KMS-11 (cell line): ENCODE measurements around the gene TAF4.

ENCODE experiments used
- H2AFZ ChIP-seq: fragments of 200-600 bp; sonication (generic); 2 replicates; pipeline ENCODE4 v1.6.1; 2016; ENCODE audit warnings: antibody characterized with exemption, mixed run types, low read depth
- H3K27ac ChIP-seq: fragments of 200-600 bp; sonication (generic); 2 replicates; pipeline ENCODE4 v1.6.1; 2016; ENCODE audit warnings: mild to moderate bottlenecking, mixed run types
- H3K27me3 ChIP-seq: fragments of 200-600 bp; sonication (generic); 2 replicates; pipeline ENCODE4 v1.6.1; 2017; ENCODE audit warnings: mild to moderate bottlenecking, low read depth, mixed run types, moderate library complexity; ENCODE audit not compliant: insufficient read depth
- H3K36me3 ChIP-seq: fragments of 200-600 bp; sonication (generic); 2 replicates; pipeline ENCODE4 v1.6.1; 2017; ENCODE audit warnings: mild to moderate bottlenecking, mixed run types; ENCODE audit not compliant: insufficient read depth
- H3K4me1 ChIP-seq: fragments of 200-600 bp; sonication (generic); 2 replicates; pipeline ENCODE4 v1.6.1; 2016; ENCODE audit warnings: mild to moderate bottlenecking, low read depth, mixed run types; ENCODE audit not compliant: poor library complexity, severe bottlenecking
- H3K4me2 ChIP-seq: fragments of 200-600 bp; sonication (generic); 2 replicates; pipeline ENCODE4 v1.7.0; 2016; ENCODE audit warnings: mild to moderate bottlenecking, mixed run types
- H3K4me3 ChIP-seq: fragments of 200-600 bp; sonication (generic); IDR thresholded peaks from 2 replicates; pipeline ENCODE4 v1.6.1; 2017; ENCODE audit warnings: low read depth, low read length, mixed read lengths; ENCODE audit not compliant: insufficient read depth
- H3K79me2 ChIP-seq: fragments of 200-600 bp; sonication (generic); 2 replicates; pipeline ENCODE4 v1.6.1; 2016; ENCODE audit warnings: low read depth, mixed run types; ENCODE audit not compliant: insufficient read depth
- H3K9ac ChIP-seq: fragments of 200-600 bp; sonication (generic); 2 replicates; pipeline ENCODE4 v1.6.1; 2016; ENCODE audit warnings: mild to moderate bottlenecking, mixed run types
- H4K20me1 ChIP-seq: fragments of 200-600 bp; sonication (generic); 2 replicates; pipeline ENCODE4 v1.6.1; 2016; ENCODE audit warnings: mild to moderate bottlenecking, mixed run types; ENCODE audit not compliant: insufficient read depth
- CTCF ChIP-seq: fragments of 200-600 bp; sonication (generic); conservative IDR thresholded peaks from 2 replicates; pipeline ENCODE4 v1.6.1; 2017; ENCODE audit warnings: low read depth, mild to moderate bottlenecking, antibody characterized with exemption, low read length, moderate library complexity, mixed read lengths

The TAF4 gene

GRCh38 chr20:61934716-61935530 lies 130.8 kb downstream of the TAF4 start:
- Histone ChIP-seq H3K9ac (no peak overlapping the region), H3K27me3 (peaks cover 66% of the 10 kb centered on the region), H3K4me3 (no peak overlapping the region), H2AFZ (no peak overlapping the region), H3K36me3 (no peaks in the 10 kb centered on the region), H3K79me2 (no peaks in the 10 kb centered on the region), H3K4me2 (no peak overlapping the region), H4K20me1 (no peaks in the 10 kb centered on the region), H3K4me1 (no peaks in the 10 kb centered on the region), H3K27ac (no peak overlapping the region)
- no peak for TF ChIP-seq CTCF

- no peak overlapping the region for H3K27ac ChIP-seq
- no peak for TF ChIP-seq CTCF
- H2AFZ ChIP-seq: no peak overlapping the region
- H4K20me1 ChIP-seq: no peaks in the 10 kb centered on the region
- no peak overlapping the region for H3K9ac ChIP-seq
- no peaks in the 10 kb centered on the region for H3K36me3 ChIP-seq
- no peaks in the 10 kb centered on the region for H3K79me2 ChIP-seq
- H3K4me1 ChIP-seq: no peaks in the 10 kb centered on the region
- H3K4me3 ChIP-seq: no peak overlapping the region
- no peak overlapping the region for H3K4me2 ChIP-seq
- H3K27me3 ChIP-seq: peaks cover 66% of the 10 kb centered on the region
Measured at GRCh38 chr20:61933951-61934715, 131.5 kb downstream of the TAF4 start.

- Histone ChIP-seq H3K36me3 (no peaks in the 10 kb centered on the region), H3K9ac (no peak overlapping the region), H3K4me3 (no peak overlapping the region), H3K79me2 (no peaks in the 10 kb centered on the region), H2AFZ (no peak overlapping the region), H3K4me2 (no peak overlapping the region), H3K27ac (no peak overlapping the region), H3K27me3 (peaks cover 63% of the 10 kb centered on the region), H3K4me1 (no peaks in the 10 kb centered on the region), H4K20me1 (no peaks in the 10 kb centered on the region)
- no peak for TF ChIP-seq CTCF
Measured at GRCh38 chr20:61933481-61933950, 132.2 kb downstream of the TAF4 start.

- TF ChIP-seq CTCF: no peak
- H3K27ac ChIP-seq: no peak overlapping the region
- peaks cover 59% of the 10 kb centered on the region for H3K27me3 ChIP-seq
Measured at GRCh38 chr20:61932711-61933480, 132.8 kb downstream of the TAF4 start.

More at GRCh38 chr20:61932711-61933480, 132.8 kb downstream of the TAF4 start:
- no peak overlapping the region for H3K4me3 ChIP-seq
- H3K36me3 ChIP-seq: no peaks in the 10 kb centered on the region
- H3K79me2 ChIP-seq: no peaks in the 10 kb centered on the region
- no peak overlapping the region for H3K4me2 ChIP-seq
- no peaks in the 10 kb centered on the region for H4K20me1 ChIP-seq
- no peak overlapping the region for H2AFZ ChIP-seq
- H3K4me1 ChIP-seq: no peaks in the 10 kb centered on the region
- H3K9ac ChIP-seq: no peak overlapping the region
